ENCODE measurements around the gene SCD.

Gene SCD

GRCh38 chr10:100346765-100347567, at the start of gene SCD:
Gene SCD, plus strand, starts transcription at chr10:100347233. Its CDS starts 272 bp downstream, at chr10:100347505.
- peak; percentile 98 for DNase-seq (ENCODE audit: low read depth, low spot score)

- no peak for DNase-seq (ENCODE audit: low read depth, low spot score)
These were observed 49.8 kb upstream of the SCD start for GRCh38 chr10:100297242-100297641.

GRCh38 chr10:100301123-100301522, 45.9 kb upstream of the SCD start:
- peak; percentile 31 for DNase-seq (ENCODE audit: low read depth, low spot score)

GRCh38 chr10:100303724-100304319, 43.2 kb upstream of the SCD start:
- no peak for DNase-seq (ENCODE audit: low read depth, low spot score)

- no peak for DNase-seq (ENCODE audit: low read depth, low spot score)
These were observed 42.6 kb upstream of the SCD start for GRCh38 chr10:100304414-100304813.

- no peak for DNase-seq (ENCODE audit: low read depth, low spot score)
These were observed 40.2 kb upstream of the SCD start for GRCh38 chr10:100306861-100307260.

GRCh38 chr10:100307684-100308083, 39.3 kb upstream of the SCD start:
- DNase-seq (ENCODE audit: low read depth, low spot score): no peak

- DNase-seq (ENCODE audit: low read depth, low spot score): no peak
These were observed 35.7 kb upstream of the SCD start for GRCh38 chr10:100311298-100311697.

- peak; percentile 49 for DNase-seq (ENCODE audit: low read depth, low spot score)
These were observed 31.4 kb upstream of the SCD start for GRCh38 chr10:100315615-100316014.

- no peak for DNase-seq (ENCODE audit: low read depth, low spot score)
These were observed 28.8 kb upstream of the SCD start for GRCh38 chr10:100318207-100318606.

GRCh38 chr10:100319707-100320402, 27.2 kb upstream of the SCD start:
- DNase-seq (ENCODE audit: low read depth, low spot score): no peak

GRCh38 chr10:100325158-100325557, 21.9 kb upstream of the SCD start:
- peak; percentile 55 for DNase-seq (ENCODE audit: low read depth, low spot score)

GRCh38 chr10:100327007-100327717, 19.9 kb upstream of the SCD start:
- DNase-seq (ENCODE audit: low read depth, low spot score): no peak

- DNase-seq (ENCODE audit: low read depth, low spot score): no peak
These were observed 19.4 kb upstream of the SCD start for GRCh38 chr10:100327718-100328009.

GRCh38 chr10:100328198-100328597, 18.8 kb upstream of the SCD start:
- no peak for DNase-seq (ENCODE audit: low read depth, low spot score)

- DNase-seq (ENCODE audit: low read depth, low spot score): no peak
These were observed 17.0 kb upstream of the SCD start, which contains the start of gene PKD2L1 for GRCh38 chr10:100330079-100330478. Gene PKD2L1, minus strand, starts transcription at chr10:100330228. Its CDS starts 125 bp downstream, at chr10:100330103.

- no peak for DNase-seq (ENCODE audit: low read depth, low spot score)
These were observed 13.9 kb upstream of the SCD start for GRCh38 chr10:100333106-100333505.

GRCh38 chr10:100333661-100334440, 13.2 kb upstream of the SCD start:
- no peak for DNase-seq (ENCODE audit: low read depth, low spot score)

GRCh38 chr10:100334762-100335161, 12.3 kb upstream of the SCD start:
- no peak for DNase-seq (ENCODE audit: low read depth, low spot score)

GRCh38 chr10:100338434-100339036, 8.5 kb upstream of the SCD start:
- DNase-seq (ENCODE audit: low read depth, low spot score): peak; percentile 81

- DNase-seq (ENCODE audit: low read depth, low spot score): no peak
These were observed 7.8 kb upstream of the SCD start for GRCh38 chr10:100339236-100339635.

Data from ELF-1 (cell line).